22Rv1 (cell line): ENCODE data around the gene SLC27A5.
"Not testable (repeated sequence)": the region's sequence is repeated elsewhere in the genome, so short reads cannot be mapped to it uniquely, and the experiment has no call there.

ENCODE experiments used
- H3K27ac ChIP-seq: fragments of 450-650 bp; 2 replicates; pipeline ENCODE4 v1.5.1; 2017
- CTCF ChIP-seq: fragments of 450-650 bp; IDR thresholded peaks from 2 replicates; pipeline ENCODE4 v1.5.1; 2017; ENCODE audit warnings: mild to moderate bottlenecking
- ZFX ChIP-seq: fragments of 450-650 bp; IDR thresholded peaks from 2 replicates; pipeline ENCODE4 v1.6.1; 2017; ENCODE audit warnings: antibody characterized with exemption, borderline replicate concordance

Gene SLC27A5

GRCh38 chr19:58476498-58477015 lies 35.2 kb downstream of the SLC27A5 start:
- TF ChIP-seq ZFX (no peak), CTCF (no peak)

GRCh38 chr19:58475714-58476497 lies 35.9 kb downstream of the SLC27A5 start, which contains the start of gene ZNF446:
ZNF446 (plus strand) TSS chr19:58476352; CDS start chr19:58477219, 867 bp downstream.
- H3K27ac ChIP-seq: peak within 1 kb of the TSS; percentile 98

More at GRCh38 chr19:58476498-58477015, 35.2 kb downstream of the SLC27A5 start:
- H3K27ac ChIP-seq: peak overlapping the region; percentile 98

GRCh38 chr19:58474997-58475713 lies 36.6 kb downstream of the SLC27A5 start:
- peak overlapping the region; percentile 98 for H3K27ac ChIP-seq
- TF ChIP-seq ZFX: no peak
- TF ChIP-seq CTCF: no peak

More at GRCh38 chr19:58475714-58476497, 35.9 kb downstream of the SLC27A5 start, which contains the start of gene ZNF446:
- no peak for TF ChIP-seq CTCF
- TF ChIP-seq ZFX: no peak

GRCh38 chr19:58474291-58474996 lies 37.3 kb downstream of the SLC27A5 start:
- peak overlapping the region; percentile 98 for H3K27ac ChIP-seq
- TF ChIP-seq CTCF: no peak
- no peak for TF ChIP-seq ZFX

- peak overlapping the region; percentile 98 for H3K27ac ChIP-seq
- no peak for TF ChIP-seq CTCF
- no peak for TF ChIP-seq ZFX
Observed at GRCh38 chr19:58473775-58474174, 38.0 kb downstream of the SLC27A5 start.

- no peak for TF ChIP-seq CTCF
- no peak for TF ChIP-seq ZFX
- H3K27ac ChIP-seq: no peak overlapping the region
Observed at GRCh38 chr19:58471736-58472135, 40.1 kb downstream of the SLC27A5 start.

- not testable (repeated sequence) for H3K27ac ChIP-seq
Observed at GRCh38 chr19:58470837-58471543, 40.8 kb downstream of the SLC27A5 start.
